Pancreas (tissue), 10 donors: ENCODE data around the gene GRIK3. TPM values are rescaled to one million over a fixed set of nuclear protein-coding genes. Genes with fewer than 3 reads are reported as not detected.

Experiments used
- ATAC-seq, 4 donors: fragments of 200-7000 bp; cut with Tn5 transposase; one replicate each; pipeline versions ENCODE4 v1.8.0 to v1.9.1; 2020; ENCODE audit warnings: mild to moderate bottlenecking in 4 of 4, moderate library complexity in 4 of 4
- DNase-seq, 6 donors: peaks; one replicate each; pipeline ENCODE4 v3.0.0-alpha.2; 2020
- FAIRE-seq: peaks from 2 replicates; lab custom pipeline; 2012; peaks lifted over from hg19 to GRCh38; lab: Jason Lieb, UNC
- H3K27ac ChIP-seq, 4 donors: fragments of 200-600 bp; sonication (generic); 1 replicate in 3 of 4; 2 replicates in 1 of 4; pipeline versions ENCODE4 v1.5.0 to v1.8.0; 2020
- H3K27me3 ChIP-seq, 4 donors: fragments of 200-600 bp; one replicate each; pipeline ENCODE4 v1.8.0; 2021
- H3K36me3 ChIP-seq, 3 donors: fragments of 200-600 bp; sonication (generic) in 1 of 3; one replicate each; pipeline versions ENCODE4 v1.5.0 to v1.8.0; 2020 to 2021
- H3K4me1 ChIP-seq, 3 donors: fragments of 200-600 bp; one replicate each; pipeline ENCODE4 v1.8.0; 2021
- H3K4me3 ChIP-seq, 4 donors: fragments of 200-600 bp; sonication (generic) in 2 of 4; one replicate each; pipeline versions ENCODE4 v1.5.0 to v1.8.0; 2020 to 2021
- H3K9me3 ChIP-seq, 4 donors: fragments of 200-600 bp; one replicate each; pipeline ENCODE4 v1.8.0; 2021
- WGBS, 2 donors: extraction: QIAGEN DNeasy Blood & Tissue Kit; methylation state at CpG; one replicate each; pipeline ENCODE4 v1.1.7; 2013; 5-methylcytosine and 5-hydroxymethylcytosine counted together
- intact Hi-C, 3 donors: fragments of 100-400 bp; cut with DNase I; formaldehyde crosslinking; loops; one replicate each; pipeline versions ENCODE4 v1.11.1 to v1.14.2; 2022
- polyA plus RNA-seq, 2 donors: library from polyadenylated mRNA; stranded (reverse); fragments of 200-250 nt; gene quantifications; one replicate each; pipeline ENCODE4 v1.2.3, GENCODE V29; 2013
- total RNA-seq, 6 donors: library from RNA; stranded (reverse); fragmentation: NEBNext Ultra II Directional in 4 of 6; extraction: Animal tissue kit (Norgen Biotek cat#: 25700) in 4 of 6; gene quantifications; one replicate each; pipeline versions ENCODE4 v1.2.1 to v1.2.4, GENCODE V29; 2021 to 2023
- TF ChIP-seq, protein P1 (sequence below), 4 donors: fragments of 200-600 bp; sonication (generic) in 3 of 4; IDR thresholded peaks; one replicate each; pipeline versions ENCODE4 v1.5.0 to v1.8.0; 2021; ENCODE audit warnings: antibody characterized with exemption in 4 of 4
- donor health status: healthy with polysubstance abuse.
- donor health status: DM: no; HTN: no; CAD: no; lungs with moderate emphysema.
- donor health status: DM: no; HTN: no; CAD: no.
- donor health status: control.
- donor health status: control.
- donor health status: Bipolar disorder and iron deficiency.
- donor health status: DM: yes; HTN: yes; CAD: no.
- donor health status: DM: no; HTN: no; CAD: no.
- donor health status: DM: no; HTN: no; CAD: no.
- donor health status: DM: yes; HTN: yes; CAD: no.

The GRIK3 gene
- total and polyA plus RNA-seq, 8 donors = 0.08 to 0.47 (median 0.23) TPM

DNA sequence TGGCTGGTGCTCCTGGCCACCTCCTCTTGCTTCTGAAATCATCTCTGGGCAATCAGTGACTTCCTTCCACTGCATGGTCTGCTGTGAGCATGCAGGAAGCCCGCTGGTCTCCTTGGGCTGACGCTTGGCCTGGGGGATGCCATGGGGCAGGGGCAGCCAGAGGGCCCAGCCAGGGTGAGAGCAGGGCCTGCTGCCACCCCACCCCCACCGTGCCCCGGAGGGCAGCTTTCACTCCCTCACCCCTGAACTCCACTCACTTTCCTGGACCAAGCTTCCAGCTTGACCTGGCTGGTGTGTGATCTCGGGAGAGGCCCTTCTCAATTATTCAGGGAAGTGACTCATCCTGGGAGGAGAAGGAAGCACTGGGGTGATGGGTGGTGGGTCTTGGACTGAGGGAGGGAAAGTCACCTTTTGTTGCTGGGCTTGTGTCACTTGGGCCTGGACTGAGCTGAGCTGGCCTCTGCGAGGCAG is 281.4 kb downstream of the GRIK3 start:
- no peaks in the 10 kb centered on the region for H3K36me3 ChIP-seq
- intact Hi-C loops = no loop called here
- no peaks in the 10 kb centered on the region for H3K9me3 ChIP-seq
- peaks cover 0 to under 1% (median 0%) of the 10 kb centered on the region in 4 donors for H3K27me3 ChIP-seq
- H3K4me3 ChIP-seq = no peak overlapping the region
- ATAC-seq (no peak), DNase-seq (no peak), FAIRE-seq (no peak)
- H3K4me1 ChIP-seq = no peaks in the 10 kb centered on the region
- TF ChIP-seq, protein P1, sequence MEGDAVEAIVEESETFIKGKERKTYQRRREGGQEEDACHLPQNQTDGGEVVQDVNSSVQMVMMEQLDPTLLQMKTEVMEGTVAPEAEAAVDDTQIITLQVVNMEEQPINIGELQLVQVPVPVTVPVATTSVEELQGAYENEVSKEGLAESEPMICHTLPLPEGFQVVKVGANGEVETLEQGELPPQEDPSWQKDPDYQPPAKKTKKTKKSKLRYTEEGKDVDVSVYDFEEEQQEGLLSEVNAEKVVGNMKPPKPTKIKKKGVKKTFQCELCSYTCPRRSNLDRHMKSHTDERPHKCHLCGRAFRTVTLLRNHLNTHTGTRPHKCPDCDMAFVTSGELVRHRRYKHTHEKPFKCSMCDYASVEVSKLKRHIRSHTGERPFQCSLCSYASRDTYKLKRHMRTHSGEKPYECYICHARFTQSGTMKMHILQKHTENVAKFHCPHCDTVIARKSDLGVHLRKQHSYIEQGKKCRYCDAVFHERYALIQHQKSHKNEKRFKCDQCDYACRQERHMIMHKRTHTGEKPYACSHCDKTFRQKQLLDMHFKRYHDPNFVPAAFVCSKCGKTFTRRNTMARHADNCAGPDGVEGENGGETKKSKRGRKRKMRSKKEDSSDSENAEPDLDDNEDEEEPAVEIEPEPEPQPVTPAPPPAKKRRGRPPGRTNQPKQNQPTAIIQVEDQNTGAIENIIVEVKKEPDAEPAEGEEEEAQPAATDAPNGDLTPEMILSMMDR (IDR thresholded peaks at IDR 0.05) = no peak
- H3K27ac ChIP-seq = no peak overlapping the region
- WGBS, 2 donors = 50 to 59% methylated on average over 6 of the region's 6 CpGs

DNA sequence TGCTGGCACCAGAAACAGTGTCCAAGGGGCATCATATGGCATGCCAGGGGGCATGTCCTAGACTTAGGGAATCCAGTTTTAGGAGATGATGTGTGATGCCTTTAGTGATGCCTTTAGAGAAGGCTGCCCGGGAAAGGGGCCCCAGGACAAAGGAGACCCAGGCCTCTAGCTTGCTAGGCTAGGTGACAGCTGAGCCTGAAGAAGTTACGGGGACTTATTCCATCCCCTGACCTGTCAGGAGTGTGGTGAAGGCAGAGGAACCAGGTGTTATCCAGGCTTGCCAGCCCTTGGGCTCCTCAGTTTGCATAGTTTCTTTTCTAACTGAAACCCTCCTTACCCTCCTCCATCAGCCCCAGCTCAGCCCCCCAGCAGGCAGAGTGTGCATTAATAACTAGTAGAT is 281.9 kb downstream of the GRIK3 start:
- intact Hi-C loops = no loop called here
- ATAC-seq (no peak), DNase-seq (no peak), FAIRE-seq (no peak)
- WGBS, 2 donors = 62% methylated on average over 2 of the region's 2 CpGs
- H3K4me3 ChIP-seq = no peak overlapping the region
- TF ChIP-seq, protein P1 (IDR thresholded peaks at IDR 0.05) = no peak
- H3K27me3 ChIP-seq = peaks cover 0 to 5% (median 0%) of the 10 kb centered on the region in 4 donors
- H3K27ac ChIP-seq = no peak overlapping the region
- no peaks in the 10 kb centered on the region for H3K36me3 ChIP-seq
- no peaks in the 10 kb centered on the region for H3K9me3 ChIP-seq
- H3K4me1 ChIP-seq = no peaks in the 10 kb centered on the region

DNA sequence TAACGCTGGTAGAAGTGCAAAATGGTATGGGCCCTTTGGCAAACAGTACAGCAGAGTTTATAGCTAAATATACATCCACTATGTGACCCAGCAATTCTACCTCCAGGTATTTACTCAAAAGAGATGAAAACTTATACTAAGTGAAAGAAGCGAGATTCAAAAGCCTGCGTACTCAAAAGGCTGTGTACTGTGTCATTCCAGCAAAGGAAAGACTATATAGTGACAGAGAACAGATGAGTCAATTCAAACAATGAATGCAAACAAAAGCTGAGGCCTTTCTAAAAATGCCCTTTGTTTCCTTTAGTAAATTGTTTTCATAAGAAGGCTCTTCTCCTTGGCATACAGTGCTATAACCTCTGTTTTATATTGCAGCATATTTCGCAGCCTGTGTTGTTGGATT is 282.8 kb downstream of the GRIK3 start:
- TF ChIP-seq, protein P1 (IDR thresholded peaks at IDR 0.05) = no peak
- DNase-seq = no peak

DNA sequence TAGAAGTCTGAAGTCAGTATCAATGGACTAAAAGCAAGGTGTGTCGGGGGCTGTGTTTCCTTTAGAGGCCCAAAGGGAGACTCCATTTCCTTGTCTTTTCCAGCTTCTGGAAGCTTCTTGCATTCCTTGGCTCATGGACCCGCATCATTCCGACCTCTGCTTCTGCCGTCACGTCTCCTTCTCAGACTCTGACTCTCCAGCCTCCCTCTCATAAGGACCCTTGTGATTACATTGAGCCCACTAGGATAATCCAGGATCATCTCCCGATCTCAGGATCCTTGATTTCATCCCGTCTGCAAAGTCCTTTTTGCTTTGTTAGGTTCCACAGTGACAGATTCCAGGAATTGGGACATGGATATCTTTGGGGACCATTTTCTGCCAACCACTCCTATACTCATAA is 285.8 kb downstream of the GRIK3 start:
- intact Hi-C loops = no loop called here
- DNase-seq (no peak), FAIRE-seq (no peak), ATAC-seq (no peak)
- no peaks in the 10 kb centered on the region for H3K36me3 ChIP-seq
- H3K4me3 ChIP-seq = no peak overlapping the region
- H3K4me1 ChIP-seq = no peaks in the 10 kb centered on the region
- no peak overlapping the region for H3K27ac ChIP-seq
- TF ChIP-seq, protein P1 (IDR thresholded peaks at IDR 0.05) = no peak
- no peaks in the 10 kb centered on the region for H3K9me3 ChIP-seq
- peaks cover 0 to 5% (median 0%) of the 10 kb centered on the region in 4 donors for H3K27me3 ChIP-seq
- whole genome bisulfite sequencing, 2 donors = 70 to 82% methylated on average over 7 of the region's 7 CpGs

More for the DNA sequence above, 282.8 kb downstream of the GRIK3 start:
- ATAC-seq (no peak), FAIRE-seq (no peak)
- H3K9me3 ChIP-seq = no peaks in the 10 kb centered on the region
- H3K36me3 ChIP-seq = no peaks in the 10 kb centered on the region
- H3K27ac ChIP-seq = no peak overlapping the region
- no peak overlapping the region for H3K4me3 ChIP-seq
- H3K4me1 ChIP-seq = no peaks in the 10 kb centered on the region
- H3K27me3 ChIP-seq = peaks cover 0 to 5% (median 0%) of the 10 kb centered on the region in 4 donors
- intact Hi-C loops = no loop called here
- WGBS, 2 donors = 70 to 74% methylated on average over 4 of the region's 4 CpGs
